Measurements from ENCODE around the gene TMEM115.

The TMEM115 gene

GRCh38 chr3:50337175-50337861 lies 22.0 kb downstream of the TMEM115 start:
- TF ChIP-seq POLR2A (IDR thresholded peaks at IDR 0.05; ENCODE audit: low read depth, low read length) (peak; percentile 69; the same call in 1 of the 2 replicates), POLR2AphosphoS5 (IDR thresholded peaks at IDR 0.05; ENCODE audit: low read depth, low read length) (peak; percentile 59), TAF1 (IDR thresholded peaks at IDR 0.05; ENCODE audit: borderline replicate concordance, low read depth, low read length) (no peak; the same call in 1 of the 2 replicates)
- DNase-seq (ENCODE audit: insufficient read length), result peak; percentile 98
- FAIRE-seq, result peak; percentile 98

DNA sequence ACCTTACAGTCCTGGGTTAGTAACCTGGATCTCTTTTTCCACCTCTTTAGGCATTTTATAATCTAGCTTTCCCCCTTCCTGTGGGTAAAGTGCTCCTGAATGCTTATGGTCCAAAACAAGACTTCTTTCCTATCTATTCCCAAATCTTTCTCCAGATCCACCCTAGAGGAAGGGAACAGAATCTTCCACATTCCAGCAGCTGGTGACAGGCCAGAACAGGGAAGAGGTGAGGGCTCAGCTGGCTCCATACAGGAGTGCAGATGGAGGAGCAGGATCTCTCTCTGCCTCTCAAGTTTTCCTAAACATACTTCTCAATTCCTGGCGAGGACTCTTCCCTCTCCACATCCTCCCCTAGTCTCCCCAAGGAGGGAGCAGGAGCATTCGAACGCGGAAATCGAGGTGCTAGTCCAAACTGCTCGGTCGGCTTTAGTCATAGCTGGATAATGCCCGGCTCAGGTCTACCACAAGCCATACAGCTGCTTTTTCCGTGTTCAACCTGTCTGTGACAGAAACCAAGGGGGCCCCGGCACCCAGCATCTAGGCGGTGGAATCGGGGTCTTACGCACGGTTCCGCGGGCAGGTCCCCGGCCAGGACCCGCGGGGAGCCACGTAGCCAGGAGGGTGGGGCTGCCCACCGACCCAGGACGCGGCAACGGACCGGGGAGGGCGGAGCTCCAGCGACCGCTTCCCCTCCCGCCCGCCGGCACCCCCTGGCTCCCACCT lies 22.7 kb downstream of the TMEM115 start:
- no peak for TF ChIP-seq POLR2A (IDR thresholded peaks at IDR 0.05; ENCODE audit: low read depth, low read length)
- no peak for TF ChIP-seq POLR2AphosphoS5 (IDR thresholded peaks at IDR 0.05; ENCODE audit: low read depth, low read length)
- no peak for TF ChIP-seq TAF1 (IDR thresholded peaks at IDR 0.05; ENCODE audit: borderline replicate concordance, low read depth, low read length)
- FAIRE-seq, result no peak
- DNase-seq (ENCODE audit: insufficient read length), result no peak

DNA sequence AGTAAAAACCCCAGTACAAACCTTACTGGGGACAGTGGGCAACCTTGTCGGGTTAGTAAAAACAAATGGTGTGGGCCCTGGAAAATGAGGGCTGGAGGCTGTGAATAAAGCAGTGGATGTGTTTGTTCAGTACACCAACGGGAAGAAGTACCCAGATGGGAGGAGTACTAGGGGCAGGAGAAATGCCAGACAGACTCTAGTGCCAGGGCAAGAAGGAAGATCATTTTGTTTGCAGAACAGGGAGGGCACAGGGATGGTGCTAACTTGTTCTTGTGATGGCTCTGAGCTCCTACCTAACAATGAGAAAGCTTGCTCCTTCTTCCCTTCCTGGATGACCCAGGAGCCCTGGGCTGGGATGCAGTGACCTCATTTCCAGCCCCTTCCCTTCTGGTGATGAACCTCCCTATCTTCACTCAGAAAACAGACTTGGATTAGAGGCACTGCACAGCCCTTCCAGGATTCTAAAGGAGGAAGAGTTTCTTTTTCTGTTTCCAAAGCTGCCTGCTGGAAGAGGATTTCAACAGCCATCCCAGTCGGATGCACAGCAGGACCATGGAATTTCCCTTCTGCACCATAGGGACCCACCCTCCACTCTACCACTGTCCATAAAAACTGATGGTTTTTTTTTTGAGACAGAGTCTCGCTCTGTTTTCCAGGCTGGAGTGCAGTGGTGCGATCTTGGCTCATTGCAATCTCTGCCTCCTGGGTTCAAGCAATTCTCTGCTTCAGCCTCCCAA lies 24.8 kb downstream of the TMEM115 start:
- no peak for DNase-seq (ENCODE audit: insufficient read length)
- TF ChIP-seq POLR2A (IDR thresholded peaks at IDR 0.05; ENCODE audit: low read depth, low read length) (0 out of 2 replicates have a peak, but pooled peaks have one; percentile 12), TAF1 (IDR thresholded peaks at IDR 0.05; ENCODE audit: borderline replicate concordance, low read depth, low read length) (no peak)
- FAIRE-seq, result no peak

DNA sequence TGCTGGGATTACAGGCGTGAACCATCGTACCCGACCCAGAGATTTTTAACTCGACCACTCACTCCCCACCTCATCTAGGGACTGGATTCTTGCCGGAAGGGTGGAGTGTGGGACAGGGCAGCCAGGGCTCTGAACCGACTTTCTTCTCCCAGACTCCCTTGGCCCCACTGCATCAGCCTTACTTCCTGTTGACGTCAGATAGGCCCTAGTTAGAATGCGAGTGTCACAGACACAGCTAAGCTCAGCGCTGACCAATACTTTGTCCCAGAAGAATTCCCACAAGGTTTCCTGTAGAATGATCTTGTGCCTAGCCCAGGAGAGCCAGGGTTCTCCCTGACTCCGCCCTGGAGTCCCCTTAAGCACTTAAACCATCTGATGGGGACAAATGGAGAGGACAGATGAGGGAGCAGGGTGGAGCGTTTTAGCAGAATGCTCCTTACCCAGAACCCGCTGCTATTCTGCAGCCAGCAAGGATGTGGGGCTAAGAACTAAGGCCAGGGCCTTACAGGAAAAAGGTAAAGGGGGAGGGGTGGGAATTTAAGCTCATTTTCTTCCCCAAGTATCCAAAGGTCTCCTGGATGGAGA lies 25.5 kb downstream of the TMEM115 start:
- no peak for FAIRE-seq

DNA sequence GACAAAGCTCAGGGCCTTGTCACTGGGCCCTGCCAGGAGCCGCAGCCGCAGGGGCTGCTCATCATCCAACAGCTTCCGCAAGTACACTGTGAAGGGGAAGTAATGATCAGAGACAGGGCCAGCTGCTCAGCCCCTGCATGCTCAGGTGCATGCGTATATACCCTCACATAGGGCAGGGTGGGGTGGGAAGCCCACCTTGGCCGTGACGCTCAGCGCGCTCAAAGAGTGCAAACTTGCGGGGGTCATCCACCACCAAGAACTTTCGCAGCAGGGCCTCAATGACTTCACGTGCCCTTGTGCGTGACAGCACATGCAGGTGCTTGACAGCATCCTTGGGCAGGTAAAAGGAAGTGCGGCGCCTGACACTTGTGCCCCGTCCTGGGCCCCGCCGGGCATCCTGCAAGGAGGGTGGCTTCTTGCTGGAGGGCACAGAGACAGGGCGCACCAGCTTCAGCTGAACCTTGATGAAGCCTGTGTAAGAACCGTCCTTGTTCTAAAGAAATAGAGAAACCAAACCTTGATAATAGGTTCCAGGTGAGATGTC lies 27.9 kb downstream of the TMEM115 start:
- no peak for FAIRE-seq
- no peak for TF ChIP-seq TAF1 (IDR thresholded peaks at IDR 0.05; ENCODE audit: borderline replicate concordance, low read depth, low read length)
- no peak for TF ChIP-seq POLR2AphosphoS5 (IDR thresholded peaks at IDR 0.05; ENCODE audit: low read depth, low read length)
- DNase-seq (ENCODE audit: insufficient read length), result no peak

More for the DNA sequence above, 25.5 kb downstream of the TMEM115 start:
- DNase-seq (ENCODE audit: insufficient read length), result no peak
- TF ChIP-seq POLR2A (IDR thresholded peaks at IDR 0.05; ENCODE audit: low read depth, low read length) (0 out of 2 replicates have a peak, but pooled peaks have one; percentile 13), POLR2AphosphoS5 (IDR thresholded peaks at IDR 0.05; ENCODE audit: low read depth, low read length) (no peak), TAF1 (IDR thresholded peaks at IDR 0.05; ENCODE audit: borderline replicate concordance, low read depth, low read length) (no peak)

DNA sequence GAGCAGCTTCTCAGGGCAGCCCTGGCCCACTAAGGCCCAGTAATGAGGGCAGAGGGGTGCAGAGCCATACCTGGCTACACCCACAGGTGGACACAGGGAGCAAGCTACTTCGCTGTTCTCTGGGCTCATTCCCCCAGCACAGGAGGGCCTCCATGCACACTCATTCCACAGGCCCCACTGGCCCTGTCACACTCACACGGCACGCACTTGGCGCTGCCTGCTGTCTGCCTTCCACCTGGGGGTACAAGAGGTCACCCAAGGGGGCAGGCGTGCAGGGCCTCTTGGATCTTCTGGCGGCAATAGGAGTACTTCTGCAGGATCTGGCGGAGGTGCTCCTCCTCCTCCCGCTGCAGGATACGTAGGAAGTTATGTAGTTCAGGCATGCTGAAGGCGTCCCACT lies 29.0 kb downstream of the TMEM115 start:
- DNase-seq (ENCODE audit: insufficient read length) (no peak), FAIRE-seq (no peak)
- TF ChIP-seq POLR2A (IDR thresholded peaks at IDR 0.05; ENCODE audit: low read depth, low read length), result no peak
- TF ChIP-seq POLR2AphosphoS5 (IDR thresholded peaks at IDR 0.05; ENCODE audit: low read depth, low read length), result no peak
- no peak for TF ChIP-seq TAF1 (IDR thresholded peaks at IDR 0.05; ENCODE audit: borderline replicate concordance, low read depth, low read length)

- FAIRE-seq (peak; percentile 99), DNase-seq (ENCODE audit: insufficient read length) (peak; percentile 98)
- TF ChIP-seq TAF1 (IDR thresholded peaks at IDR 0.05; ENCODE audit: borderline replicate concordance, low read depth, low read length) (peak; percentile 74; the same call in 1 of the 2 replicates), POLR2AphosphoS5 (IDR thresholded peaks at IDR 0.05; ENCODE audit: low read depth, low read length) (peak; percentile 68), POLR2A (IDR thresholded peaks at IDR 0.05; ENCODE audit: low read depth, low read length) (peak; percentile 80)
These were observed 31.2 kb downstream of the TMEM115 start, which contains the start of gene TUSC2 for GRCh38 chr3:50327943-50328691. TUSC2 (minus strand) TSS chr3:50328223; CDS start chr3:50328099, 124 bp downstream.

DNA sequence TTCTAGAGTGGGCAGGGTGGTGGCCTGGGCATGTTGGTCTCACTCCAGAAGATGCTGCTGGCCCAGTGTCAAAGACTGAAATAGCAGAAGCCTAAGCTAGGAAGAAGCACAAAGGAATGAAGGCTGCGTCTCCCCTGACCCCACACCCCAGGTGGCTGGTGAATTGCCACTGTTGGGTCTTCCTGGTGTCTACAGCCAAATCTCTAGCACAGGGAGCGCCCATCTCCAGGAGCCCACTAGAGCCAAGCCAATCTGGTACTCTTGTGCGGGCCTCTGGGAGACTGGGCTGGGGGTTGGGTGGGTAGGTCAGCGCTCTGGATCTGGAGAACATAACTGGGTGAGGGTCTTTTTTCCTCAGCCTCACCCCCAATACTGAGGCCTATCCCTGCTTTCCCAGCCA lies 32.2 kb downstream of the TMEM115 start:
- TF ChIP-seq POLR2A (IDR thresholded peaks at IDR 0.05; ENCODE audit: low read depth, low read length) (no peak), TAF1 (IDR thresholded peaks at IDR 0.05; ENCODE audit: borderline replicate concordance, low read depth, low read length) (no peak), POLR2AphosphoS5 (IDR thresholded peaks at IDR 0.05; ENCODE audit: low read depth, low read length) (no peak)
- DNase-seq (ENCODE audit: insufficient read length), result no peak
- no peak for FAIRE-seq

DNA sequence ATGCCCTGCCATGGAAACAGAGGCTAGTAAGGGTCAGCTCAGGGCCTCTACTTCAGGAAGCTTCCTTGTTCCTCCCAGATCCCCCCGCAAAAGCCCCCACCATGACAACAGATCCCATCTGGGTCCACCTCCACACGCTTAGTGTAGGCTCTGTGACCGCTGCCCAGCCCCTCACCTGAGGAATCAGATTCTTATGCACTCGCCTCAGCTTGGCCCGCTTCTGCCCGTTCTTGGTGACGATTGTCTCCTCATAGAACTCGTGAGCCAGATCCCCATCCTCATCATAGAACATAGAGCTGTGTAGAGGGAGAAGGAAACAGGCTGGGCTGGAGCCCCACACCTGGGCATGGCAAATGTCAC lies 33.2 kb downstream of the TMEM115 start:
- FAIRE-seq (no peak), DNase-seq (ENCODE audit: insufficient read length) (no peak)
- TF ChIP-seq TAF1 (IDR thresholded peaks at IDR 0.05; ENCODE audit: borderline replicate concordance, low read depth, low read length) (no peak), POLR2A (IDR thresholded peaks at IDR 0.05; ENCODE audit: low read depth, low read length) (no peak), POLR2AphosphoS5 (IDR thresholded peaks at IDR 0.05; ENCODE audit: low read depth, low read length) (no peak)

DNA sequence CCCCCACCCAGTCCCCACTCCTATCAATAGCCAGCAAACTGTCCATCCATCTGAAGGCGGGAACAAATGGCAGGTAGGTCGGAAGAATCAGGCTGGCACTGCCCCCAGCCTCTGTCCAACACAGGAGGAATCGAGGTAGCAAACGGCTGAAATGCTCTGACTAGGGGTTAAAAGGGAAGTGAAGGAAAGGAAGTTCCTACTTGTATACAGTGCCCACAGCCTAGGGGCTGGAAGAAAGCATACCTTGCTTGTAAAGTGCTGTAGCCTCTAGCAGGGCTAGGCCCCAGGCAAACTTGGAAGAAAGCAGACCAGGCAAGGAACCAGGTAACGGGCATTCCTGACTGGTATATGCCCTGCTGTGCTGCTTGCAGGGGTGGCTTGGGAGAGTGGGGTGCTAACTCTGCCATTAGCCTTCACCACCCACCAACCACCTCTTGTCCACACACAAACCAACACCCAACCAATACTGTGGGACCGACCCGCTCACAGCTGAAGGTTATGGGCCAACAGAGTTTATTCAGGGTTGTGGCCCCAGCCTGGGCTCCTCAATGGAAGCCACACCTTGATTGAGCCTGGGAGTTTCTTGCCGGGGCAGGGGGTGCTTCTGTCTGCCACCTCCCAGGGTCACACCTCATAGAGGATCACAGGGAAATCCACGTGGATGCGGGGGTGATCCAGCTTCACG lies 33.7 kb downstream of the TMEM115 start:
- DNase-seq (ENCODE audit: insufficient read length), result no peak
- no peak for TF ChIP-seq TAF1 (IDR thresholded peaks at IDR 0.05; ENCODE audit: borderline replicate concordance, low read depth, low read length)
- no peak for TF ChIP-seq POLR2A (IDR thresholded peaks at IDR 0.05; ENCODE audit: low read depth, low read length)
- TF ChIP-seq POLR2AphosphoS5 (IDR thresholded peaks at IDR 0.05; ENCODE audit: low read depth, low read length), result no peak
- FAIRE-seq, result no peak
